Upper lobe of right lung (tissue), 1 donor: ENCODE data around the gene DLX1. TPM values are rescaled to one million over a fixed set of nuclear protein-coding genes. Genes with fewer than 3 reads are reported as not detected.

Experiments used
- ATAC-seq: fragments of 200-7000 bp; cut with Tn5 transposase; one replicate; pipeline ENCODE4 v1.9.1; 2020; ENCODE audit warnings: mild to moderate bottlenecking, moderate library complexity
- DNase-seq: peaks from one replicate; pipeline ENCODE4 v3.0.0-alpha.2; 2020
- H3K27ac ChIP-seq: fragments of 200-600 bp; one replicate; pipeline ENCODE4 v1.8.0; 2022
- H3K27me3 ChIP-seq: fragments of 200-600 bp; one replicate; pipeline ENCODE4 v1.8.0; 2022; ENCODE audit warnings: mild to moderate bottlenecking
- H3K36me3 ChIP-seq: fragments of 200-600 bp; one replicate; pipeline ENCODE4 v1.8.0; 2022
- H3K4me1 ChIP-seq: fragments of 200-600 bp; one replicate; pipeline ENCODE4 v1.8.0; 2022
- H3K4me3 ChIP-seq: fragments of 200-600 bp; one replicate; pipeline ENCODE4 v1.8.0; 2022; ENCODE audit warnings: mild to moderate bottlenecking
- H3K9me3 ChIP-seq: fragments of 200-600 bp; one replicate; pipeline ENCODE4 v1.8.0; 2022
- CTCF ChIP-seq: fragments of 200-600 bp; IDR thresholded peaks from one replicate; pipeline ENCODE4 v1.8.0; 2022; ENCODE audit warnings: antibody characterized with exemption
- intact Hi-C: fragments of 100-400 bp; cut with DNase I; formaldehyde crosslinking; loops from one replicate; pipeline ENCODE4 v1.11.0; 2022
- total RNA-seq: library from RNA; stranded (reverse); fragmentation: NEBNext Ultra II Directional; extraction: Animal tissue kit (Norgen Biotek cat#: 25700); gene quantifications from one replicate; pipeline ENCODE4 v1.2.1, GENCODE V29; 2021
- donor health status: DM: no; HTN: yes; CAD: no; lungs with severe emphysema.

Gene DLX1
- total RNA-seq, 1 donor from 2014 or later, result not detected

- Histone ChIP-seq H3K27ac (no peak overlapping the region), H3K27me3 (peaks cover 100% of the 10 kb centered on the region), H3K4me3 (no peak overlapping the region), H3K9me3 (no peaks in the 10 kb centered on the region), H3K4me1 (peaks cover 60% of the 10 kb centered on the region), H3K36me3 (no peaks in the 10 kb centered on the region)
- DNase-seq (no peak), ATAC-seq (no peak)
- intact Hi-C loops, result no loop called here
- TF ChIP-seq CTCF, result no peak
These were observed 15.0 kb downstream of the DLX1 start for GRCh38 chr2:172100080-172100934.

GRCh38 chr2:172100935-172101820, 15.9 kb downstream of the DLX1 start:
- peaks cover 100% of the 10 kb centered on the region for H3K27me3 ChIP-seq
- no peak for ATAC-seq
- no peak for TF ChIP-seq CTCF
- intact Hi-C loops, result no loop called here
- no peaks in the 10 kb centered on the region for H3K9me3 ChIP-seq
- DNase-seq, result no peak
- H3K4me1 ChIP-seq, result peaks cover 55% of the 10 kb centered on the region
- no peak overlapping the region for H3K27ac ChIP-seq
- H3K4me3 ChIP-seq, result no peak overlapping the region
- no peaks in the 10 kb centered on the region for H3K36me3 ChIP-seq

GRCh38 chr2:172101821-172102390, 16.6 kb downstream of the DLX1 start:
- Histone ChIP-seq H3K4me1 (peaks cover 54% of the 10 kb centered on the region), H3K36me3 (no peaks in the 10 kb centered on the region), H3K27ac (no peak overlapping the region), H3K4me3 (peak overlapping the region; percentile 54), H3K9me3 (no peaks in the 10 kb centered on the region), H3K27me3 (peaks cover 100% of the 10 kb centered on the region)
- no peak for DNase-seq
- intact Hi-C loops, result no loop called here
- peak; percentile 1 for ATAC-seq
- no peak for TF ChIP-seq CTCF

- intact Hi-C loops, result no loop called here
- Histone ChIP-seq H3K4me3 (peak within 1 kb of the TSS; percentile 54), H3K36me3 (no peaks in the 10 kb centered on the region), H3K9me3 (no peaks in the 10 kb centered on the region), H3K4me1 (peaks cover 48% of the 10 kb centered on the region), H3K27ac (no peak within 1 kb of the TSS), H3K27me3 (peaks cover 100% of the 10 kb centered on the region)
- peak; percentile 68 for ATAC-seq
- peak; percentile 86 for DNase-seq
- no peak for TF ChIP-seq CTCF
These were observed 17.4 kb downstream of the DLX1 start, which contains the start of gene DLX2 for GRCh38 chr2:172102391-172103359. DLX2 (minus strand) TSS chr2:172102900; CDS start chr2:172102538, 362 bp downstream.
